HEK293 (cell line): ENCODE measurements around the gene FAR1.

Experiments used
- ZNF521 ChIP-seq: fragments of 450-650 bp; formaldehyde crosslinking; IDR thresholded peaks from 2 replicates; pipeline ENCODE4 v1.5.1; 2017; ENCODE audit warnings: missing biosample characterization, mild to moderate bottlenecking, missing genetic modification characterization
- ZSCAN18 ChIP-seq: fragments of 450-650 bp; formaldehyde crosslinking; IDR thresholded peaks from 2 replicates; pipeline ENCODE4 v1.5.1; 2016; ENCODE audit warnings: missing biosample characterization, missing genetic modification characterization

- TF ChIP-seq ZSCAN18 (no peak), ZNF521 (no peak)
These were observed 33.0 kb downstream of the FAR1 start for GRCh38 chr11:13701506-13701905.
